ENCODE measurements around the gene AFDN. TPM values are rescaled to one million over a fixed set of nuclear protein-coding genes. Genes with fewer than 3 reads are reported as not detected.
A peak's percentile ranks its signal among the peaks of the same experiment; 100 is the strongest.

AFDN gene
- total and polyA plus RNA-seq, 2 donors (not counting 1 experiment from before 2014, with no cell fraction given), result 21.0 to 57.1 TPM

- no peaks in the 10 kb centered on the region for H3K27me3 ChIP-seq (ENCODE audit: control insufficient read depth, insufficient read depth, low read length)
- no peak overlapping the region for H2AFZ ChIP-seq (ENCODE audit: low read length)
- H4K20me1 ChIP-seq (ENCODE audit: control insufficient read depth, extremely low read depth, insufficient read depth, low read length), result peaks cover 2% of the 10 kb centered on the region
- no peaks in the 10 kb centered on the region for H3K36me3 ChIP-seq (ENCODE audit: control insufficient read depth, insufficient read depth, low read length)
- H3K4me3 ChIP-seq (replicated peaks in 1 of 4; ENCODE audit: control extremely low read depth in 1 of 4, insufficient read depth in 1 of 4, low read depth in 3 of 4, low read length in 4 of 4), result no peak overlapping the region
- peaks cover 3% of the 10 kb centered on the region for H3K4me1 ChIP-seq (ENCODE audit: control insufficient read depth, extremely low read depth, insufficient read depth, low read length)
- no peaks in the 10 kb centered on the region for H3K9me3 ChIP-seq (ENCODE audit: control insufficient read depth, insufficient read depth, low read depth, low read length)
- H3K4me2 ChIP-seq (ENCODE audit: extremely low read depth, insufficient read depth, low read length), result no peak overlapping the region
- TF ChIP-seq EZH2 (IDR thresholded peaks at IDR 0.05; ENCODE audit: low read length, missing control alignments), result no peak
- no peak overlapping the region for H3K27ac ChIP-seq (ENCODE audit: insufficient read depth, low read length)
- H3K9ac ChIP-seq (ENCODE audit: insufficient read depth, low read length), result no peak overlapping the region
- no peak for DNase-seq (ENCODE audit: low read depth in 2 of 2)
- peaks cover 16% of the 10 kb centered on the region for H3K79me2 ChIP-seq (ENCODE audit: control insufficient read depth, insufficient read depth, low read length)
These were observed 21.2 kb downstream of the AFDN start for GRCh38 chr6:167847936-167848335.

- no peak for DNase-seq (ENCODE audit: low read depth in 2 of 2)
- Histone ChIP-seq H3K4me3 (replicated peaks in 1 of 4; ENCODE audit: control extremely low read depth in 1 of 4, insufficient read depth in 1 of 4, low read depth in 3 of 4, low read length in 4 of 4) (no peak overlapping the region), H3K4me2 (ENCODE audit: extremely low read depth, insufficient read depth, low read length) (no peak overlapping the region), H4K20me1 (ENCODE audit: control insufficient read depth, extremely low read depth, insufficient read depth, low read length) (peaks cover 2% of the 10 kb centered on the region), H3K27me3 (ENCODE audit: control insufficient read depth, insufficient read depth, low read length) (no peaks in the 10 kb centered on the region), H3K27ac (ENCODE audit: insufficient read depth, low read length) (no peak overlapping the region), H3K9me3 (ENCODE audit: control insufficient read depth, insufficient read depth, low read depth, low read length) (no peaks in the 10 kb centered on the region), H3K4me1 (ENCODE audit: control insufficient read depth, extremely low read depth, insufficient read depth, low read length) (peaks cover 3% of the 10 kb centered on the region), H3K36me3 (ENCODE audit: control insufficient read depth, insufficient read depth, low read length) (no peaks in the 10 kb centered on the region), H3K79me2 (ENCODE audit: control insufficient read depth, insufficient read depth, low read length) (peaks cover 18% of the 10 kb centered on the region), H3K9ac (ENCODE audit: insufficient read depth, low read length) (no peak overlapping the region), H2AFZ (ENCODE audit: low read length) (no peak overlapping the region)
- no peak for TF ChIP-seq EZH2 (IDR thresholded peaks at IDR 0.05; ENCODE audit: low read length, missing control alignments)
- TF ChIP-seq CTCF (conservative IDR thresholded peaks at IDR 0.05 in 1 of 2, IDR thresholded peaks at IDR 0.05 in 1 of 2; ENCODE audit: low read depth in 1 of 2, low read length in 2 of 2), result no peak
These were observed 22.1 kb downstream of the AFDN start for GRCh38 chr6:167848783-167849182.

GRCh38 chr6:167849846-167850459, 23.2 kb downstream of the AFDN start:
- no peak overlapping the region for H3K27ac ChIP-seq (ENCODE audit: insufficient read depth, low read length)
- no peaks in the 10 kb centered on the region for H3K9me3 ChIP-seq (ENCODE audit: control insufficient read depth, insufficient read depth, low read depth, low read length)
- peaks cover 2% of the 10 kb centered on the region for H4K20me1 ChIP-seq (ENCODE audit: control insufficient read depth, extremely low read depth, insufficient read depth, low read length)
- peaks cover 24% of the 10 kb centered on the region for H3K79me2 ChIP-seq (ENCODE audit: control insufficient read depth, insufficient read depth, low read length)
- TF ChIP-seq CTCF (conservative IDR thresholded peaks at IDR 0.05 in 1 of 2, IDR thresholded peaks at IDR 0.05 in 1 of 2; ENCODE audit: low read depth in 1 of 2, low read length in 2 of 2) (no peak), EZH2 (IDR thresholded peaks at IDR 0.05; ENCODE audit: low read length, missing control alignments) (no peak)
- peaks cover 3% of the 10 kb centered on the region for H3K4me1 ChIP-seq (ENCODE audit: control insufficient read depth, extremely low read depth, insufficient read depth, low read length)
- no peak overlapping the region for H2AFZ ChIP-seq (ENCODE audit: low read length)
- H3K4me3 ChIP-seq (replicated peaks in 1 of 4; ENCODE audit: control extremely low read depth in 1 of 4, insufficient read depth in 1 of 4, low read depth in 3 of 4, low read length in 4 of 4), result no peak overlapping the region
- H3K9ac ChIP-seq (ENCODE audit: insufficient read depth, low read length), result no peak overlapping the region
- no peak overlapping the region for H3K4me2 ChIP-seq (ENCODE audit: extremely low read depth, insufficient read depth, low read length)
- peak in 1 of 2 donors; percentile 32 for DNase-seq (ENCODE audit: low read depth in 2 of 2)
- no peaks in the 10 kb centered on the region for H3K27me3 ChIP-seq (ENCODE audit: control insufficient read depth, insufficient read depth, low read length)
- no peaks in the 10 kb centered on the region for H3K36me3 ChIP-seq (ENCODE audit: control insufficient read depth, insufficient read depth, low read length)
